ENCODE results near the gene SAPCD2. TPM values are rescaled to one million over a fixed set of nuclear protein-coding genes. Genes with fewer than 3 reads are reported as not detected.
"Not testable (repeated sequence)": the region's sequence is repeated elsewhere in the genome, so short reads cannot be mapped to it uniquely, and the experiment has no call there.

Gene SAPCD2
- total RNA-seq, 2 experiments from 2014 or later, result 0.17 to 0.19 TPM

- ATAC-seq (ENCODE audit: poor library complexity) (peak; percentile 88), DNase-seq (peak; percentile 80 to 95 (median 84))
- Mint-ChIP-seq H3K4me1 (ENCODE audit: low read depth) (peaks cover 41% of the 10 kb centered on the region), H3K27ac (peak overlapping the region; percentile 64), H3K27me3 (no peaks in the 10 kb centered on the region), H3K9me3 (no peaks in the 10 kb centered on the region), H3K4me3 (peak overlapping the region; percentile 68), H3K36me3 (ENCODE audit: low read depth) (no peaks in the 10 kb centered on the region)
- Histone ChIP-seq H3K4me1 (ENCODE audit: insufficient read depth, low read length) (peaks cover 52% of the 10 kb centered on the region), H3K27ac (ENCODE audit: low read depth in 1 of 2, low read length in 2 of 2) (peak overlapping the region; percentile 29 to 60), H3K27me3 (ENCODE audit: control insufficient read depth in 1 of 2, insufficient read depth in 2 of 2, low read length in 2 of 2) (no peaks in the 10 kb centered on the region), H3K36me3 (ENCODE audit: insufficient read depth, low read length) (no peaks in the 10 kb centered on the region), H3K4me3 (ENCODE audit: low read length) (peak overlapping the region; percentile 51), H3K9me3 (ENCODE audit: control insufficient read depth in 1 of 2, insufficient read depth in 1 of 2, low read length in 2 of 2) (no peaks in the 10 kb centered on the region)
- CTCF ChIA-PET, result interaction anchor here (0.6 to 2.9 kb wide), 35 partner anchors 9 to 494 kb away, joined by 3 to 20 read pairs (median 4); partner anchors contain the start of genes AJM1, CLIC3, MAN1B1 and NELFB
- peak; percentile 95 for TF ChIP-seq CTCF (IDR thresholded peaks at IDR 0.05)
- intact Hi-C loops (cut with DNase I, micrococcal nuclease), result loop anchor here (1.0 to 2.0 kb wide), 4 partner anchors 30 to 248 kb away; partner anchors contain the start of gene AJM1 (in 1 of the 2)
- POLR2A ChIA-PET, result interaction anchor here (0.6 to 2.4 kb wide), 19 partner anchors 10 to 308 kb away, joined by 3 to 9 read pairs (median 4); partner anchors contain the start of genes AJM1, FBXW5, LCN12 and MAN1B1
Measured at GRCh38 chr9:137034709-137035506, 35.4 kb downstream of the SAPCD2 start.

GRCh38 chr9:137034039-137034708 is 36.2 kb downstream of the SAPCD2 start:
- intact Hi-C loops (cut with DNase I, micrococcal nuclease), result loop anchor here in 1 of 2 experiments (2.0 kb wide), 2 partner anchors 29 to 189 kb away; no protein-coding TSS in a partner anchor
- Mint-ChIP-seq H3K27ac (peak overlapping the region; percentile 64), H3K27me3 (no peaks in the 10 kb centered on the region), H3K4me3 (peak overlapping the region; percentile 68), H3K9me3 (no peaks in the 10 kb centered on the region), H3K4me1 (ENCODE audit: low read depth) (peaks cover 47% of the 10 kb centered on the region), H3K36me3 (ENCODE audit: low read depth) (no peaks in the 10 kb centered on the region)
- POLR2A ChIA-PET, result interaction anchor here (0.7 to 2.4 kb wide), 12 partner anchors 10 to 248 kb away, joined by 3 to 9 read pairs (median 4); partner anchors contain the start of genes AJM1, MAN1B1, TMEM141 and UAP1L1
- Histone ChIP-seq H3K9me3 (ENCODE audit: control insufficient read depth in 1 of 2, insufficient read depth in 1 of 2, low read length in 2 of 2) (no peaks in the 10 kb centered on the region), H3K4me3 (ENCODE audit: low read length) (peak overlapping the region; percentile 68), H3K4me1 (ENCODE audit: insufficient read depth, low read length) (peaks cover 59% of the 10 kb centered on the region), H3K36me3 (ENCODE audit: insufficient read depth, low read length) (no peaks in the 10 kb centered on the region), H3K27ac (ENCODE audit: low read depth in 1 of 2, low read length in 2 of 2) (peak overlapping the region; percentile 29 to 60), H3K27me3 (ENCODE audit: control insufficient read depth in 1 of 2, insufficient read depth in 2 of 2, low read length in 2 of 2) (no peaks in the 10 kb centered on the region)
- ATAC-seq (ENCODE audit: poor library complexity) (no peak), DNase-seq (peak in 1 of 14 experiments; percentile 52)
- CTCF ChIA-PET, result interaction anchor here (0.6 to 2.9 kb wide), 20 partner anchors 10 to 307 kb away, joined by 3 to 20 read pairs (median 6); partner anchors contain the start of genes AJM1, CLIC3, NELFB and NPDC1
- no peak for TF ChIP-seq CTCF (IDR thresholded peaks at IDR 0.05)

- Histone ChIP-seq H3K4me3 (ENCODE audit: low read length) (peak overlapping the region; percentile 68), H3K4me1 (ENCODE audit: insufficient read depth, low read length) (peaks cover 66% of the 10 kb centered on the region)
- DNase-seq; H3K27ac ChIP-seq (ENCODE audit: low read depth in 1 of 2, low read length in 2 of 2); H3K4me3 Mint-ChIP-seq; H3K36me3 ChIP-seq (ENCODE audit: insufficient read depth, low read length); ATAC-seq (ENCODE audit: poor library complexity); intact Hi-C loops (cut with DNase I, micrococcal nuclease); H3K9me3 ChIP-seq (ENCODE audit: control insufficient read depth in 1 of 2, insufficient read depth in 1 of 2, low read length in 2 of 2); H3K36me3 Mint-ChIP-seq (ENCODE audit: low read depth); H3K27me3 ChIP-seq (ENCODE audit: control insufficient read depth in 1 of 2, insufficient read depth in 2 of 2, low read length in 2 of 2); H3K27me3 Mint-ChIP-seq; H3K9me3 Mint-ChIP-seq: not testable (repeated sequence)
- POLR2A ChIA-PET, result interaction anchor here (0.9 kb wide), 1 partner anchor 86 kb away, joined by 3 read pairs; no protein-coding TSS in a partner anchor
- CTCF ChIA-PET, result interaction anchor here (1.2 to 2.9 kb wide), 3 partner anchors 13 to 191 kb away, joined by 3 to 20 read pairs (median 3); partner anchors contain the start of gene AJM1
- H3K27ac Mint-ChIP-seq, result peak overlapping the region; percentile 33
- H3K4me1 Mint-ChIP-seq (ENCODE audit: low read depth), result peaks cover 47% of the 10 kb centered on the region
Measured at GRCh38 chr9:137033481-137033880, 36.9 kb downstream of the SAPCD2 start.

Data from CD4-positive, alpha-beta T cell (primary cell).